ENCODE results near the gene KIF3A. TPM values are rescaled to one million over a fixed set of nuclear protein-coding genes. Genes with fewer than 3 reads are reported as not detected.

KIF3A gene
- total and polyA plus RNA-seq, 2 experiments from 2014 or later, result 11.2 to 19.7 TPM

GRCh38 chr5:132681983-132682382 is 55.4 kb downstream of the KIF3A start:
- H3K27me3 ChIP-seq (ENCODE audit: insufficient read depth), result no peaks in the 10 kb centered on the region
- H3K4me2 ChIP-seq, result no peak overlapping the region
- H3K4me1 ChIP-seq (ENCODE audit: insufficient read depth), result no peaks in the 10 kb centered on the region
- Mint-ChIP-seq H3K4me1 (peaks cover 6% of the 10 kb centered on the region), H3K9me3 (no peaks in the 10 kb centered on the region), H3K4me3 (no peak overlapping the region), H3K27ac (no peak overlapping the region), H3K27me3 (ENCODE audit: insufficient read depth, low read depth, poor library complexity) (no peaks in the 10 kb centered on the region), H3K36me3 (ENCODE audit: low read depth) (no peaks in the 10 kb centered on the region)
- H4K20me1 ChIP-seq (replicated peaks; ENCODE audit: insufficient read depth), result no peaks in the 10 kb centered on the region
- H3K4me3 ChIP-seq, result no peak overlapping the region
- H2AFZ ChIP-seq, result no peak overlapping the region
- ATAC-seq (no peak), DNase-seq (ENCODE audit: low spot score) (no peak)
- H3F3A ChIP-seq (replicated peaks; ENCODE audit: low read depth), result no peaks in the 10 kb centered on the region
- H3K27ac ChIP-seq (ENCODE audit: low read depth), result no peak overlapping the region
- TF ChIP-seq JUNB (IDR thresholded peaks at IDR 0.05; ENCODE audit: unreplicated experiment), result no peak
- TF ChIP-seq ETS1 (IDR thresholded peaks at IDR 0.05), result no peak
- TF ChIP-seq EZH2 (IDR thresholded peaks at IDR 0.05; ENCODE audit: low read depth, unreplicated experiment), result no peak
- H3K36me3 ChIP-seq (ENCODE audit: insufficient read depth), result no peaks in the 10 kb centered on the region
- H3K9me2 ChIP-seq (ENCODE audit: insufficient read depth), result no peaks in the 10 kb centered on the region
- no peaks in the 10 kb centered on the region for H3K79me2 ChIP-seq (replicated peaks; ENCODE audit: insufficient read depth)

- Histone ChIP-seq H3F3A (replicated peaks; ENCODE audit: low read depth) (no peaks in the 10 kb centered on the region), H3K79me2 (replicated peaks; ENCODE audit: insufficient read depth) (no peaks in the 10 kb centered on the region), H3K4me2 (no peak overlapping the region), H3K27ac (ENCODE audit: low read depth) (no peak overlapping the region), H3K36me3 (ENCODE audit: insufficient read depth) (no peaks in the 10 kb centered on the region), H4K20me1 (replicated peaks; ENCODE audit: insufficient read depth) (no peaks in the 10 kb centered on the region), H3K4me3 (no peak overlapping the region), H3K4me1 (ENCODE audit: insufficient read depth) (no peaks in the 10 kb centered on the region), H2AFZ (no peak overlapping the region), H3K9me2 (ENCODE audit: insufficient read depth) (no peaks in the 10 kb centered on the region), H3K27me3 (ENCODE audit: insufficient read depth) (no peaks in the 10 kb centered on the region)
- Mint-ChIP-seq H3K27ac (no peak overlapping the region), H3K9me3 (no peaks in the 10 kb centered on the region), H3K36me3 (ENCODE audit: low read depth) (no peaks in the 10 kb centered on the region), H3K4me3 (no peak overlapping the region), H3K27me3 (ENCODE audit: insufficient read depth, low read depth, poor library complexity) (no peaks in the 10 kb centered on the region), H3K4me1 (peaks cover 6% of the 10 kb centered on the region)
- no peak for DNase-seq (ENCODE audit: low spot score)
- ATAC-seq, result no peak
- TF ChIP-seq NANOG (IDR thresholded peaks at IDR 0.05; ENCODE audit: borderline replicate concordance) (no peak), STAT1 (IDR thresholded peaks at IDR 0.05; ENCODE audit: unreplicated experiment) (no peak), ZNF462 (CRISPR knock-in tag; IDR thresholded peaks at IDR 0.05) (no peak), EZH2 (IDR thresholded peaks at IDR 0.05; ENCODE audit: low read depth, unreplicated experiment) (no peak), POLR2AphosphoS5 (IDR thresholded peaks at IDR 0.05; ENCODE audit: low read depth) (no peak), ZNF114 (CRISPR knock-in tag; IDR thresholded peaks at IDR 0.05) (no peak), JUNB (IDR thresholded peaks at IDR 0.05; ENCODE audit: unreplicated experiment) (no peak), EZH2phosphoT487 (IDR thresholded peaks at IDR 0.05; ENCODE audit: unreplicated experiment) (no peak), ZNF331 (CRISPR knock-in tag; IDR thresholded peaks at IDR 0.05; ENCODE audit: low read depth) (no peak), ETS1 (IDR thresholded peaks at IDR 0.05) (no peak)
- TF ChIP-seq, protein P1, sequence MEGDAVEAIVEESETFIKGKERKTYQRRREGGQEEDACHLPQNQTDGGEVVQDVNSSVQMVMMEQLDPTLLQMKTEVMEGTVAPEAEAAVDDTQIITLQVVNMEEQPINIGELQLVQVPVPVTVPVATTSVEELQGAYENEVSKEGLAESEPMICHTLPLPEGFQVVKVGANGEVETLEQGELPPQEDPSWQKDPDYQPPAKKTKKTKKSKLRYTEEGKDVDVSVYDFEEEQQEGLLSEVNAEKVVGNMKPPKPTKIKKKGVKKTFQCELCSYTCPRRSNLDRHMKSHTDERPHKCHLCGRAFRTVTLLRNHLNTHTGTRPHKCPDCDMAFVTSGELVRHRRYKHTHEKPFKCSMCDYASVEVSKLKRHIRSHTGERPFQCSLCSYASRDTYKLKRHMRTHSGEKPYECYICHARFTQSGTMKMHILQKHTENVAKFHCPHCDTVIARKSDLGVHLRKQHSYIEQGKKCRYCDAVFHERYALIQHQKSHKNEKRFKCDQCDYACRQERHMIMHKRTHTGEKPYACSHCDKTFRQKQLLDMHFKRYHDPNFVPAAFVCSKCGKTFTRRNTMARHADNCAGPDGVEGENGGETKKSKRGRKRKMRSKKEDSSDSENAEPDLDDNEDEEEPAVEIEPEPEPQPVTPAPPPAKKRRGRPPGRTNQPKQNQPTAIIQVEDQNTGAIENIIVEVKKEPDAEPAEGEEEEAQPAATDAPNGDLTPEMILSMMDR (conservative IDR thresholded peaks at IDR 0.05; ENCODE audit: low read depth in 2 of 2), result no peak
These were observed 55.9 kb downstream of the KIF3A start for GRCh38 chr5:132681476-132681831.
